Endothelial cell (in vitro differentiated cells): ENCODE data around the gene PRKCSH. TPM values are rescaled to one million over a fixed set of nuclear protein-coding genes. Genes with fewer than 3 reads are reported as not detected.
A peak's percentile ranks its signal among the peaks of the same experiment; 100 is the strongest.

Source experiments
- DNase-seq: peaks from one replicate; pipeline ENCODE4 v3.0.0; 2021; ENCODE audit warnings: low spot score
- H3K27ac Mint-ChIP-seq: one replicate; pipeline ENCODE4 v1.8.0; 2021; ENCODE audit warnings: mixed read lengths, inconsistent platforms; ENCODE audit not compliant: unreplicated experiment
- H3K27me3 Mint-ChIP-seq: one replicate; pipeline ENCODE4 v1.8.0; 2021; ENCODE audit warnings: mild to moderate bottlenecking, moderate library complexity, mixed read lengths, inconsistent platforms; ENCODE audit not compliant: unreplicated experiment
- H3K36me3 Mint-ChIP-seq: one replicate; pipeline ENCODE4 v1.8.0; 2021; ENCODE audit warnings: mild to moderate bottlenecking, low read depth, mixed read lengths, inconsistent platforms; ENCODE audit not compliant: unreplicated experiment
- H3K4me1 Mint-ChIP-seq: one replicate; pipeline ENCODE4 v1.8.0; 2021; ENCODE audit warnings: mild to moderate bottlenecking, mixed read lengths, inconsistent platforms; ENCODE audit not compliant: unreplicated experiment
- H3K4me3 Mint-ChIP-seq: one replicate; pipeline ENCODE4 v1.8.0; 2021; ENCODE audit warnings: mild to moderate bottlenecking, mixed read lengths, inconsistent platforms; ENCODE audit not compliant: unreplicated experiment
- H3K9me3 Mint-ChIP-seq: one replicate; pipeline ENCODE4 v1.8.0; 2021; ENCODE audit warnings: mixed read lengths, inconsistent platforms; ENCODE audit not compliant: unreplicated experiment
- CTCF ChIP-seq: fragments of 200-600 bp; sonication (generic); IDR thresholded peaks from one replicate; pipeline ENCODE4 v1.5.0; 2021; ENCODE audit warnings: antibody characterized with exemption; ENCODE audit not compliant: unreplicated experiment
- total RNA-seq: library from RNA; stranded (reverse); fragmentation: NEBNext Ultra II Directional; extraction: Animal tissue kit (Norgen Biotek cat#: 25700); gene quantifications from one replicate; pipeline ENCODE4 v1.2.1, GENCODE V29; 2021; ENCODE audit not compliant: unreplicated experiment

Gene PRKCSH
- total RNA-seq, 1 donor from 2014 or later = 466 TPM

GRCh38 chr19:11437955-11438354 is 2.5 kb downstream of the PRKCSH start:
- H3K9me3 Mint-ChIP-seq = no peaks in the 10 kb centered on the region
- DNase-seq = no peak
- peaks cover 19% of the 10 kb centered on the region for H3K27me3 Mint-ChIP-seq
- H3K4me1 Mint-ChIP-seq = peaks cover 18% of the 10 kb centered on the region
- H3K4me3 Mint-ChIP-seq = no peak overlapping the region
- H3K27ac Mint-ChIP-seq = peak overlapping the region; percentile 64
- no peak for TF ChIP-seq CTCF
- H3K36me3 Mint-ChIP-seq = peaks cover 14% of the 10 kb centered on the region

GRCh38 chr19:11444059-11444458 is 8.6 kb downstream of the PRKCSH start:
- DNase-seq = no peak
- H3K4me1 Mint-ChIP-seq = peaks cover 2% of the 10 kb centered on the region
- H3K4me3 Mint-ChIP-seq = no peak overlapping the region
- peaks cover 6% of the 10 kb centered on the region for H3K27me3 Mint-ChIP-seq
- H3K36me3 Mint-ChIP-seq = peaks cover 18% of the 10 kb centered on the region
- H3K9me3 Mint-ChIP-seq = no peaks in the 10 kb centered on the region
- no peak overlapping the region for H3K27ac Mint-ChIP-seq
- no peak for TF ChIP-seq CTCF

GRCh38 chr19:11445141-11445540 is 9.7 kb downstream of the PRKCSH start:
- Mint-ChIP-seq H3K36me3 (peaks cover 18% of the 10 kb centered on the region), H3K27me3 (peaks cover 6% of the 10 kb centered on the region), H3K9me3 (no peaks in the 10 kb centered on the region), H3K4me3 (no peak overlapping the region), H3K27ac (no peak overlapping the region), H3K4me1 (peaks cover 2% of the 10 kb centered on the region)
- no peak for TF ChIP-seq CTCF
- DNase-seq = no peak

- Mint-ChIP-seq H3K27me3 (peaks cover 6% of the 10 kb centered on the region), H3K9me3 (no peaks in the 10 kb centered on the region), H3K36me3 (peaks cover 18% of the 10 kb centered on the region), H3K27ac (no peak overlapping the region), H3K4me1 (peaks cover 2% of the 10 kb centered on the region), H3K4me3 (no peak overlapping the region)
- no peak for DNase-seq
- TF ChIP-seq CTCF = no peak
Observed at GRCh38 chr19:11446271-11446651, 10.8 kb downstream of the PRKCSH start.

- Mint-ChIP-seq H3K4me1 (peaks cover 1% of the 10 kb centered on the region), H3K9me3 (no peaks in the 10 kb centered on the region), H3K27ac (no peak overlapping the region), H3K27me3 (peaks cover 3% of the 10 kb centered on the region), H3K36me3 (peaks cover 16% of the 10 kb centered on the region), H3K4me3 (no peak overlapping the region)
- TF ChIP-seq CTCF = peak; percentile 56
- peak; percentile 82 for DNase-seq
Observed at GRCh38 chr19:11446652-11447301, 11.3 kb downstream of the PRKCSH start.
